ENCODE measurements around the gene HOMER1.

DNA sequence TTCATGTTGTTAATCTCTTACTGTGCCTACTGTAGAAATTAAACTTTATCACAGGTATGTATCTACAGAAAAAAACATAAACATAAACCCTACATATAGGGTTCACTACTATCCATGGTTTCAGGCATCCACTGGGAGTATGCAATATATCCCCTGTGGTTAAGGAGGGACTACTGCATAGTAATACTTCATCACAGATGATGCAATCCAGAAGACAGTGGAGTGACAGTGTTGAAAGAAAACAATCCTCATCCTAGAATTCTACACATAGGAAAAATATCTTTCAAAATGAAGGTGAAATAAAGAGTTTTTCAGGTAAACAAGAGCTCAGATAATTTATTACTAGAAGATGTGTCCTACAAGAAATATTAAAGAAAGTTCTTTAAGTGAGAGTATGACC, 105.9 kb downstream of the HOMER1 start:
- TF ChIP-seq, protein P1, sequence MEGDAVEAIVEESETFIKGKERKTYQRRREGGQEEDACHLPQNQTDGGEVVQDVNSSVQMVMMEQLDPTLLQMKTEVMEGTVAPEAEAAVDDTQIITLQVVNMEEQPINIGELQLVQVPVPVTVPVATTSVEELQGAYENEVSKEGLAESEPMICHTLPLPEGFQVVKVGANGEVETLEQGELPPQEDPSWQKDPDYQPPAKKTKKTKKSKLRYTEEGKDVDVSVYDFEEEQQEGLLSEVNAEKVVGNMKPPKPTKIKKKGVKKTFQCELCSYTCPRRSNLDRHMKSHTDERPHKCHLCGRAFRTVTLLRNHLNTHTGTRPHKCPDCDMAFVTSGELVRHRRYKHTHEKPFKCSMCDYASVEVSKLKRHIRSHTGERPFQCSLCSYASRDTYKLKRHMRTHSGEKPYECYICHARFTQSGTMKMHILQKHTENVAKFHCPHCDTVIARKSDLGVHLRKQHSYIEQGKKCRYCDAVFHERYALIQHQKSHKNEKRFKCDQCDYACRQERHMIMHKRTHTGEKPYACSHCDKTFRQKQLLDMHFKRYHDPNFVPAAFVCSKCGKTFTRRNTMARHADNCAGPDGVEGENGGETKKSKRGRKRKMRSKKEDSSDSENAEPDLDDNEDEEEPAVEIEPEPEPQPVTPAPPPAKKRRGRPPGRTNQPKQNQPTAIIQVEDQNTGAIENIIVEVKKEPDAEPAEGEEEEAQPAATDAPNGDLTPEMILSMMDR (conservative IDR thresholded peaks at IDR 0.05 in 1 of 2, IDR thresholded peaks at IDR 0.05 in 1 of 2; ENCODE audit: extremely low read depth in 1 of 2, insufficient read depth in 1 of 2, low read depth in 1 of 2, low read length in 2 of 2), result no peak
- no peak for TF ChIP-seq EZH2 (IDR thresholded peaks at IDR 0.05; ENCODE audit: borderline replicate concordance, low read length)

Measured in mammary epithelial cell (primary cell).